Activated T-cell treated with anti-CD3 and anti-CD28 coated beads for 4 hours (primary cell): ENCODE data around the gene ASL.
"Not testable (repeated sequence)": the region's sequence is repeated elsewhere in the genome, so short reads cannot be mapped to it uniquely, and the experiment has no call there.

Source experiments
- DNase-seq: peaks from one replicate; pipeline ENCODE4 v3.0.0-alpha.2; 2020

ASL gene

DNA sequence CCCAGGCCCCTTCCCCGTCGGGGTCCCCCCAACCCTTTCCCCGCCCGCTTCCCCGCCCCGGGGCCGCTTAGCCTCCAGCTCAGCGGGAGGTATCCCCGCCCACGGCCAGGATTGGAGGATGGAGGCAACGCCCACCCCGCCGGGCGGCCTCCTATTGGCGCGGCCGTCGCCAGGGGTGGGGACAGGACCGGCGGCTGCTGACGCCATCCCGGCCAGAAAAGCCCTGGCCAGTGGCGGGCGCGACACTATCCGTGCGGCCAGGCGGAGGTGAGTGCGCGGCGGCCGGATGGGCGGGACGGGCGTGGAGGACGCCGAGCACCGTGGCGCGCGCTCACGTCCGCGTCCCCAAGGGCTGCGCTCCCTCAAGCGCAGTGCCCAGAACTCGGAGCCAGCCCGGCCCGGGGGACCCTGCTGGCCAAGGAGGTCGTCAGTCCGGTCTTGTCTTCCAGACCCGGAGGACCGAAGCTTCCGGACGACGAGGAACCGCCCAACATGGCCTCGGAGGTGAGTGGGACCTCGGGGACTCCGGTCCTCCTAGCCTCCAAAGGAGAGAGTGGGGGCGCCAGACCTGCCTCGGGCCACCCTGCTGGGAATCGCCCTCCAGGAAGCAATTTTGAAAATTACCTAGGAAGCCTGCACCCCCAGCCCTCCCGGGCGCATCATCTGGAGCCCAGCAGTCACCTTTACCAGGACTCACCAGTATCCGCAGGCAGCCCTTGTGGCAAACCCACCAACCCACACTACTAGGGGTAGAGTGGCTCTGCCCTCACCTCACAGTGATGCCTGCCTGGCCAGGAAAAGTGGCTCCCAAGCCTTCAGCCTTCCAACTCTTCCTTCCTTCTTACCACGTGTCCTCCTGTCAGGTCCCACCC, at the start of gene ASL:
Gene ASL, plus strand, starts transcription at position 230 of the 872 bp plus-strand sequence. Its CDS starts 263 bp downstream, at position 493.
- DNase-seq = peak; percentile 80

DNA sequence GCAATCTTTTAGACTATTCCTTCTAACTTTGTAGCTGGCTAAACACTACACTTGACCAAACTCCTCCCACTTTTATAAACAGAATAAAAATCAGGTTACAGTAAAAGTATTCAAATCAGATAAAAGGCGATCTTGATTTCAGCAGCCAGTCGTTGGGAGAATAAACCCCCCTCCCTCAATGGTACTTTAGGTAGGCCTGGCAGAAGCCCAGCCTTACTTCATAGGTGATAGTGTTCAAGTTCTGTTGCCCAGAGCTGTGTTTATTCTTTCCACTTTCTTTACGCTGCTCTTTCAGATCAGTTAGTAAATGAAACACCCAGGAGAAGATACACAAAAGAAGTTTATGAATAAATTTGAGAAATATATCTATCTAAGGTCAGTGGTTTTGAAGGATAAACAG, 47.3 kb upstream of the ASL start:
- not testable (repeated sequence) for DNase-seq

DNA sequence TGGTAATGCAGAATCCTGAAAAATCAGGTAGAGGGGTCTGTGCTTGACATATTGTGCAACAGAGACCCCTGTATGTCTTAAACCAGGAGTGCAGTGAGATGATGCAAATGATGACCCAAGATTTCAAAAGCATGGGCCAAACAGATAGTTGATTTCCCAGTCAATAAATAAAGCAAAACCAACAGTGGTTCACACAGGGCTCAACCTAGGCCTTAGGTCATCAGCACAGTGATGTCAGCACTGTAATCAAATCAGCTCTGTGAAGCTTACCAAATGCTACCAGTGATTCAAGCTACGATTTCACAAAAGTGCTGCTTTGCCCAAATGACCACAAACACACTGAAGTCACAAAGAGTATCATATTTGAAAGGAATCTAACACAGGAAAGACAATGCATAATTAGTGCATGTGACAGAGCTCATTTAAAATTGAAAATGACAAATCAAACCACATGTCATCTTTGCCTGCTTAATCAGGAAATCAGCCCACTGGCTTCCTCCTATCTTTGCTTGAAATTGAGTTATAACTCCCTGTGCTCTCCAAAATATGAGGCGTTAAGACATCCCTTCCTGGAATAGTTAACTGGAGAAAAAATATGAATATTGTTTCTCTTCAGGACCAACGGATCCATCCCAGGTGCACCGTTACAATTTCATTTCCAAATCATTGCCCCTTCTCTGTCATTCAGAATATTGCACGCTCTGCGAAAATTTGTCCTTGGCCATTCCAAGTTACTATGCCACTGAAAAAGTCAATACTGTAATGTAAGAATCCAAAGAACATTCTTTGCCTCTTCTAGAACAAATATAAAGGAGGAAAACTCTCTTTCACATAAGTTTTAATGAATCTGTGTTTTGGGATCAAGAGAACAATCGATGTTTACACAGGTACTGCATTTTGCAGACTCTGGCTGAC, 41.9 kb upstream of the ASL start:
- no peak for DNase-seq

DNA sequence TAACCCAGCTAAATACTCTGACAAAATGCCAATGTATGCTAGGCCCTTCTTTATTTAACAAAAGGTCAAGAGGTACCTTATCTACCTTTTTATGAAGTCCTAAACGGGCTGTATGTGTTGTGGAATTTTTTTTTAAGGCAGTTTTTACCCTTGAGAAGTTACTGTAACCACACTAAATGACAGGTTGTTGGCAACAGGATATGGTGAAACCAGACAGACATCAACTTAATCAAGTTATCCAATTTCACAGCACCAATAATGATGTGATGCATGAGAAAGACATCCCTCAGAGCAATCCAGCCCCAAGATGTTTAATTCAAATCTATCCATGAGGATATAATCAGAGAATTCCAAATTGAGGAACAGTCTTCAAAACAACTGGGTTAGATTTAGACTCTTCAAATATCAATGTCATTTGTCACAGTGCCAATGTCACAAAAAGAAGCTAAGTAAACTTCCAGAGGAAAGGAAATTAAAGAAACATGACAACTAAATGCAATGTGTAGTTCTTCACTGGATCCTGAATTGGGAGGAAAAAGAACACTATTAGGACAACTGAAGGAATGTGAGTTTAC, 41.1 kb upstream of the ASL start:
- not testable (repeated sequence) for DNase-seq

DNA sequence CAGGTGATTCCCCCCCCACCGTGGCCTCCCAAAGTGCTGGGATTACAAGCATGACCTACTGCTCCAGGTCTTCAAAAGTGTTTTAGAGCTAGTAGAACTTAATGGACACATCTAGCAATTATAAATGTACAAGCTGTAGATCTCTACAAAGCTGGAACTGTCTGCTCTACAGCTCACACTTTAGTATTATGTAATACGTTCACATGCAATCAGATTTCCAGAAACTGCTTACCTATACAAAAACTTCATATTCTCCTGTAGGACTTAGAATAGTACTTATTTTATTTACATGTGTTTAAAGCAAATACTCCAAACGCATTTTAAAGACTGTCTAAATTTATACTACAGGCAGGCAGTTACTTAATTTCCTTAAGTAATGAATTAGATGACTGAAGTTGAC, 39.2 kb upstream of the ASL start:
- DNase-seq = no peak

DNA sequence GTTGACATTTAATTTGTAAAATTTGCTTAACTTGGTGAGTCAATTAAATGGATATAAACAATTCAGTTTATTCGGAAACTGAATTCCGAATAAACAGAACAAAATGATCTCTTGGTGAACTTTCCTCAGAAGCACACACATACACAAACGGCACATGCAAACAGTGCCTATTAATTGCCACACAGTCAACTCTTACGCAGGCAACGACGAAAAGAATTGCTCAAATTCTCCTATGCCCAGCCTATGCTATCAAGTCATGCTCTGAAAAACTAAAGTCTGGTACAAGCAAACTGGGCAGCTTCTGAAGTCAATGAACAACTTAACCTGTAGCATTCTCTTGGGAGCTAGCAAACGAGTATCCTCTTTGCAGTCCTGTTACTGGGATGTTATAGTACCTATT, 38.8 kb upstream of the ASL start:
- no peak for DNase-seq

DNA sequence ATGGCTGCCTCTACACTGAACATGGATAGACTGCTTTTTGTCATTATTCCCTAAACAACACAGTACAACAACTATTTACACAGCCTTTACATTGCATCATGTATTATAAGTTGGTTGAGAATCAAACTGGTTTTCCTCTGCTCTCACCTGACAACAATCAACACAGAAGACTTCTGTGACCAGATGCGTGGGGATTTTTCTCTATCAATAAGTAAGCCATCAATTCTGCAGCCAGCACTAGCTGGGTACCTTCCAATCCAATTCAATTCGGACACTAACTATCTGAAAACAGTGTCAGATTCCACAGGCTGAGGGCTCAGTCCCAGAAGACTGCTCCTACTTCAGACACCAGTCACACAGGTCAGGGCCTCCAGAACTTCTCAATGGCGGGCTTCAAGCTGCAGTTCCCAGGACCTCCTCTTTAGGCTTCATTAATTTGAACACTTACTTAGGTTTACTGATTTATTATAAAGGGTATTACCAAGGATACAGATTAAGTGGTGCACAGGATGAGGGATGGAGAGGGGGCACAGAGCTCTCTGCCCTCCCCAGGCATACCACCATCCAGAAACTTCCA, 36.4 kb upstream of the ASL start:
- DNase-seq = no peak

DNA sequence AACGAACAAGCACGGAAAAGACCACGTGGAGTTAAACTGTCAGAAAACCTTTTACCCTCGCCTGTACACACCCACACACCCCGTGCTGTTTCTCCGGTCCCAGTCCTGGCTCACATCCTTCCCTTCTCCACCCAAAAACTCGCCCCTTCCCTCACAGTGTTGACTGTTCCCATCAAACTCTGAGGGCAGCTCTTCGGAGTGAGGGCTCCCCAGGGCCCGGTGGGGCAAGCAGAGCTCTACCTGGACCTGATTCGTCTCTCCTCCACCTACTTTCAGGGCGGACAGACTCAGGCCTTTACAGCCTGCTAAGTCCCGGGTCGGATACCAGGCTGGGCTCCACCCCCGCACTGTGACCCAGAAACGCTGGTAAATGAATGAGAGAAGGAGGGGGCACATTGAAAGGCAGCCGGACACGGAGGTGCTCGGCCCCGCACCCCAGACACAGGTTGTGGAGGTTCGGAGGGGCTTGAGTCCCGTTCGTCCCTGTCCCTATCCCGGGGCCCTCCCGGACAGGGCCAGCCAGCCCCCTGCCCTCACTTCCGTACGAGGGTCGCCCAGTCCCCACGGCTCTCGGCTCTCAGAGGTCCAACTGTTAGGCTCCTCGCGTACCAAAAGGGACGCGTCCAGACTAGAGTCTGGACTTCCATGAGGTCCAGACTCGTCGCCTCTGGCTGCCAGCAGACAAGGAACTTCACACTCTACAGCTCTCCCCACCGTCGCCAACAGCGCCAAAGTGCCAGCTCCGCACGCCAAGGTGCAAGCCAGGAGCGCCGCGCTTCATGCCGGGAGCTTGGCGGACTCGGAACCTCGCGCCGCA, 31.7 kb upstream of the ASL start:
- DNase-seq = no peak

DNA sequence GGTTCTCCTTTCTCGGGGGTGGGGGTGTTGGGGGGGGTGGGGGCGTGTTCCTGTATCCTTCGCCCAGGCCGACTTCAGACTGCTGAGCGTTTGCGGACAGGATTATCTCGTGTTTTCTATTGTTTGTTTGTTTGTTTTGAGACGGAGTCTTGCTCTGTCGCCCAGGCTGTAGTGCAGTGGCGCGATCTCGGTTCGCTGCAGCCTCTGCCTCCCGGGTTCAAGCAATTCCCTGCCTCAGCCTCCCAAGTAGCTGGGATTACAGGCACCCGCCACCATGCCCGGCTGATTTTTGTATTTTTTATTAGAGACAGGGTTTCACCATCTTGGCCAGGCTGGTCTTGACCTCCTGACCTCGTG, 31.1 kb upstream of the ASL start:
- DNase-seq = not testable (repeated sequence)

DNA sequence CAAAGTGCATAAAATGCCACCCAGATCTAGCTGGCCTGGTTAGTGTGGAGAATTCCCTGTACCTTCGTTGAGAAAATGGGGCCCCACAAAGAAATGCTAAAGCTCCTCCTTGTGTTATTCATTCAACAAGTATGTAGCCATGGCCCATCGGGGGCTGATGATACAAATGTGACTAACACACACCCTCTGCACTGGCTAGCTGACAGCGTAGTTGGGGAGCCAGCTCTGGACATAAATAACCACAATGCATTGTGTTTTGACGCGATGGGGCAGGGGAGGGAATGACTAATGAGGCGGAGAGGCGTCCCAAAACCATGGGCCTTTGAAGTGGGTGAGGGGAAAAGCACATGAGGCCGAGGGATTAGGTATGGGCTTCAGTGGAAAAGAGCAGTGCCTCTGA, 28.2 kb upstream of the ASL start:
- no peak for DNase-seq

DNA sequence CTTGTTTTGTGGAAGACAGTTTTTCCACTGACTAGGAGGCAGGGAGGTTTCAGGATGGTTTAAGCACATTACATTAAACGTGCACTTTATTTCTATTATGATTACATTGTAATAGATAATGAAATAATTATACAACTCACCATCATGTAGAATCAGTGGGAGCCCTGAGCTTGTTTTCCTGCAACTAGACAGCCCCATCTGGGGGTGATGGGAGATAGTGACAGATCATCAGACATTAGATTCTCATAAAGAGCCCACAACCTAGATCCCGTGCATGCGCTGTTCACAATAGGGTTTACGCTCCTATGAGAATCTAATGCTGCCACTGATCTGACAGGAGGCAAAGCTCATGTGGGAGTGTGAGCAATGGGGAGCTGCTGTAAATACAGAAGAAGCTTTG, 25.7 kb upstream of the ASL start:
- not testable (repeated sequence) for DNase-seq

DNA sequence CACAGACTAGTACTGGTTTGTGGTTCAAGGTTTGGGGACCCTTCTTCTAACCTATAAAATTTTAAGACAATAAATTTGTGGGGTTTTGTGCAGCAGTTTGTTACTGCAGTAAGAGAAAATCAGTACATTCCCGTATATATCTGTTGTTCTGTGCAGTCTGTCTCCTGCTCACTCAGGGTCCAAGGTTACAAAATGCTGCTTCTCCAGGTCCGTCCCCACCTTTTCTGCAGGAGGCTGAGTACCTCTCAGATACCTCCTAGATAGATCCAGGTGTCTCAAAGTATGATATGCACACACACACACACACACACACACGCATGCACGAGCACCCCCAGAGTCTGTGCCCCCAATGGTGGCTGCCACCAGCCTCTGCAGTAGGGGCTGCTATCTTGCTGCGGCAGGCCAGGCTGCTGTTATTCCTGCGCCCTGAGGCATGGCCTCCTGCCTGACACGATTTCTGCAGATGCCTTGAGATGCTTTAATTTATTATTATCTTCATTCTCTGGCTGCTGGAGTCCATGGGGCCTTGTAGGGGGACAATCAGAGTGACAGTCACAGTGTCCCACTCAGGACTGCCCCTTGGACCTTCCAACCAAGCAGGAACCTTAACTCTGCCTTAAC, 25.2 kb upstream of the ASL start:
- no peak for DNase-seq

DNA sequence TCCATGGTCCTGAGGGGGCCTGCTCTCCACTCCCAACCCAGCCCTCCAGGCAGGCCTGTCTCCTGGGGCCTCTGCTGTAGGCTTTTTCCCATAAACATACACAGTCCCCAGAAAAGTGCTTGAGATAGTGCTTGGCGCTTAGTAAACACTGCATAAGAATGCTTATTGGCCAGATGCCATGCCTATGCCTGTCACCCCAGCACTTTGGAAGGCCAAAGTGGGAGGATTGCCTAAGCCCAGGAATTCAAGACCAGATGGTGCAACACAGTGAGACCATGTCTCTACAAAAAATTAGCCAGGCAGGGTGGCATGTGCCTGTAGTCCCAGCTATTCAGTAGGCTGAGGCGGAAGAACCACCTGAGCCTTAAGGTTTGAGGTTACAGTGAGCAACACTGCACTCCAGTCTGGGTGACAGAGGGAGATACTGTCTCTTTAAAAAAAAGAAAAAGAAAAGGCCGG, 24.6 kb upstream of the ASL start:
- DNase-seq = no peak

DNA sequence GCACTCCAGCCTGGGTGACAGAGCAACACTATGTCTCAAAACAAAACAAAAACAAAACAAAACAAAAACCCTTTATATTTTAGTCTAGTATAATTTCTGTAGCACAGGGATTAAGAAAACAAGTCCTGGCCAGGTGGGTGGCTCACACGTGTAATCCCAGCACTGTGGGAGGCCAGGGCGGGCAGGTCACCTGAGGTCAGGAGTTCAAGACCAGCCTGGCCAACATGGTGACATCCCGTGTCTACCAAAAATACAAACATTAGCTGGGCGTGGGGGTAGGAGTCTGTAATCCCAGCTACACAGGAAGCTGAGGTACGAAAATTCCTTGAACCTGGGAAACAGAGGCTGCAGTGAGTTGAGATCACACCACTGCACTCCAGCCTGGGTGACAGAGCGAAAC, 23.2 kb upstream of the ASL start:
- DNase-seq = no peak

DNA sequence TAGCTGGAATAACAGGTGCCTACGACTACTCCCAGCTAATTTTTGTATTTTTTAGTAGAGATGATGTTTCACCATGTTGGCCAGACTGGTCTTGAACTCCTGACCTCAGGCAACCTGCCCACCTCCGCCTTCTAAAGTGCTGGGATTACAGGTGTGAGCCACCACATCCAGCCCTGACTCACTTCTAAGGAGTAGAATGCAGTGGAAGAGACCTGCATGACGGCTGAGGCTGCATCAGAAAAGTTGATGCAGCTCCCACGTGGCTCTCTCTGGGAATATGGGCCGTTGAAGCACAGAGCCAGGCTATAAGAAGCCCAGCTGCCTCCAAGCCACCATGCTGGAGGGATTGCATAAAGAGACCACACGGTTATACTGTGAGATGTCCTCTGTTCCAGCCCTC, 21.6 kb upstream of the ASL start:
- no peak for DNase-seq

DNA sequence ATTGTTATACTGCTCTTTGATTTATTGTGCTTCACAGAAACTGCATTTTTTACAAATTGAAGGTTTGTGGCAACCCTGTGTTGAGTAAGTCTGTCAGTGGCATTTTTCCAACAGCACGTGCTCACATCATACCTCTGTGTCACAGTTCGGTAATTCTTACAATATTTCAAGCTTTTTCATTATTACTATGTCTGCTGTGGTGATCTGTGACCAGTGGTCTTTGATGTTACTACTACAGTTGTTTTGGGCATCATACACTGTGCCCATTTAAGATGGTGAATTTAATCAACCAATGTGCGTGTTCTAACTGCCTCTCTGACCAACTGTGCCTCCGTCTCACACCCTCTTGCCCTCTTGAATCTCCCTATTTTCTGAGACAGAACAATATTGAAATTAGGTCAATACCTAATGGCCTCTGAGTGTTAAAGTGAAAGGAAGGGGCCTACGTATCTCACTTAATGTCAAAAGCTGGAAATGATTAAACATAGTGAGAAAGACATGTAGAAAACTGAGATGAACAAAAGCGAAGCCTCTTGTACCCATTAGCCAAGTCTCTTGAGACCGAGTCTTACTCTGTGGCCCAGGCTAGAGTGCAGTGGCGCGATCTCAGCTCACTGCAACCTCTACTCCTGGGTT, 20.2 kb upstream of the ASL start:
- no peak for DNase-seq

DNA sequence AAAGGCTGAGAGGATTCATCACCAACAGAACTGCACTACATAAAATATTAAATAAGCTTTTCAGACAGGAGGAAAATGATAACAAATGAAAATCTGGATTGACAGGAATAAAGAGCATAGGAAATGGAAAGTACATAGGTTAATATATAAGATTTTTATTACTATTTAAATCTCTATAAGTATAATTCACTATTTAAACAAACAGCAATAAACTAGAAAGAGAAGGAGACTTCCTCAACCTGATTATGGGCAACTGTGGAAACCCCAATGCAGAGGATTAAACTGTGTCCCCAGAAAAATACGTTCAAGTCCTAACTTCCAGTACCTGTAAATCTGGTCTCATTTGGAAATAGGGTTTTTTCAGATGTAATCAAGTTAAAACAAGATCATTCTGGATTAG, 14.8 kb upstream of the ASL start:
- no peak for DNase-seq

DNA sequence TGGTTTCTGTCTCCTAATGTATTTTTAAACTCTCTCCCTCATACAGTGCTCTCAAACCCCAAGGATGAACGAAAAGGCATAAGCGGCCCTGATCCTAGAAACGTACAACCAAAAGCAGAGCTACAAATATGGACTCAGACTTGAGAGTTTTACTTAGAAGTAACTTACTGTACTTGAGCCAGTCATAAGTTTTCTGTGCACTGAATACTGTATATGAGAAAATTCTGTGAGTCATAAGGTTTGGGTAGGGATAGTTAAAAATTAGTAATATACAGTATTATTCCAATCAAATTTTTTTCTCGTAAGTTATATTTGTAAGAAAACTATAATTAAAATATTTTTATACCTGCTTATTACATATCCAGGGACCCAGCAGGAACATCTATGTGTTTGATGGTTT, 5.9 kb upstream of the ASL start:
- DNase-seq = no peak

DNA sequence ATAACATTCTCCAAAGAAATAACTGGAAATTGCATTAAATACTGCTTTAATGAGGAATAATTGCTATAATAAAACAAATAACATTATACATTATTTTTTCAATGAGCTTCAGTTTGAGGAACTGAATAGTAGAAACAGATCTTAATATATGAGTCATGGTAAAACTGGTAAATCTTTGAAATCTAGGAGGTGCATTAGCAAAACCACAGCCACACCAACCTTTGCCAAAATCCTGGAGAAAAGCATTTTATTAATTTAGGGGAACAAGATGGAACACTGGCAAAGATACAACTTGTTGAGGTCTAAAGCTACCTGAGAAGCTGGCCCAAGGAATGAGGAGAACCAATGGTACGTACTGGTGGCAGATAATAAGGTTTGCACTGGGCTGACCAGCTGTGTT, 5.4 kb upstream of the ASL start:
- no peak for DNase-seq

DNA sequence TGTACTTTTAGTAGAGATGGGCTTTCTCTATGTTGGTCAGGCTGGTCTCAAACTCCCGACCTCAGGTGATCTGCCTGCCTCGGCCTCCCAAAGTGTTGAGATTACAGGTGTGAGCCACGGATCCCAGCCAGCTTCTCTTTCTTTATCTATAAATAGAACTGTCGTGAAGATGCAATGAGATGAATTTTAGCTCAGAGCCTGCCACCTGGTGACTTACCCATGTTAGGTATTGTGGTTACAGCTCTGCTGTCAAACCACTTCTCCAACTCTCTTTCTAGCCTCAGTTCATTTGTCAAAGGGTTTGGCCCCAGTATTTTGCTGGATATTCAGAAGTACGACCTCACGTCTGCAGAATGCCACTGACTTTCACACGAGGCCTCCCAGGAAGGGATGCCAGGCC, 3.4 kb upstream of the ASL start:
- not testable (repeated sequence) for DNase-seq
